ENCODE results near the gene CNNM1.
A peak's percentile ranks its signal among the peaks of the same experiment; 100 is the strongest.

Gene CNNM1

GRCh38 chr10:99435986-99436638, 107.0 kb downstream of the CNNM1 start:
- H3K79me2 ChIP-seq: peaks cover 11% of the 10 kb centered on the region
- H3K4me2 ChIP-seq (ENCODE audit: low read length): no peak overlapping the region
- no peak overlapping the region for H3K4me3 ChIP-seq (ENCODE audit: low read depth, low read length)
- TF ChIP-seq CTCF (IDR thresholded peaks at IDR 0.05): peak; percentile 59
- no peaks in the 10 kb centered on the region for H3K9me3 ChIP-seq (ENCODE audit: control insufficient read depth, low read length)
- no peak overlapping the region for H3K27ac ChIP-seq
- H3K36me3 ChIP-seq (ENCODE audit: control insufficient read depth, insufficient read depth, low read length): no peaks in the 10 kb centered on the region
- peaks cover 11% of the 10 kb centered on the region for H3K4me1 ChIP-seq
- H3K9ac ChIP-seq: no peak overlapping the region
- H2AFZ ChIP-seq: no peak overlapping the region
- no peaks in the 10 kb centered on the region for H3K27me3 ChIP-seq (ENCODE audit: control insufficient read depth, insufficient read depth, low read length)

GRCh38 chr10:99438890-99439289, 109.7 kb downstream of the CNNM1 start:
- H3K27ac ChIP-seq: no peak overlapping the region
- no peak overlapping the region for H3K9ac ChIP-seq
- no peaks in the 10 kb centered on the region for H3K9me3 ChIP-seq (ENCODE audit: control insufficient read depth, low read length)
- no peak for TF ChIP-seq CTCF (IDR thresholded peaks at IDR 0.05)
- H3K4me1 ChIP-seq: peaks cover 11% of the 10 kb centered on the region
- H3K4me3 ChIP-seq (ENCODE audit: low read depth, low read length): no peak overlapping the region
- H3K27me3 ChIP-seq (ENCODE audit: control insufficient read depth, insufficient read depth, low read length): no peaks in the 10 kb centered on the region
- H2AFZ ChIP-seq: no peak overlapping the region
- peaks cover 4% of the 10 kb centered on the region for H3K79me2 ChIP-seq
- no peaks in the 10 kb centered on the region for H3K36me3 ChIP-seq (ENCODE audit: control insufficient read depth, insufficient read depth, low read length)
- no peak overlapping the region for H3K4me2 ChIP-seq (ENCODE audit: low read length)

GRCh38 chr10:99442394-99442793, 113.2 kb downstream of the CNNM1 start:
- Histone ChIP-seq H3K79me2 (peaks cover 3% of the 10 kb centered on the region), H3K9ac (no peak overlapping the region), H3K27ac (no peak overlapping the region), H3K36me3 (ENCODE audit: control insufficient read depth, insufficient read depth, low read length) (no peaks in the 10 kb centered on the region), H3K27me3 (ENCODE audit: control insufficient read depth, insufficient read depth, low read length) (no peaks in the 10 kb centered on the region), H3K9me3 (ENCODE audit: control insufficient read depth, low read length) (no peaks in the 10 kb centered on the region), H3K4me3 (ENCODE audit: low read depth, low read length) (no peak overlapping the region), H3K4me1 (no peaks in the 10 kb centered on the region), H3K4me2 (ENCODE audit: low read length) (no peak overlapping the region), H2AFZ (no peak overlapping the region)
- no peak for TF ChIP-seq CTCF (IDR thresholded peaks at IDR 0.05)

- H3K9me3 ChIP-seq (ENCODE audit: control insufficient read depth, low read length): no peaks in the 10 kb centered on the region
- H3K9ac ChIP-seq: no peak overlapping the region
- H2AFZ ChIP-seq: no peak overlapping the region
- no peaks in the 10 kb centered on the region for H3K27me3 ChIP-seq (ENCODE audit: control insufficient read depth, insufficient read depth, low read length)
- H3K4me1 ChIP-seq: no peaks in the 10 kb centered on the region
- no peak overlapping the region for H3K27ac ChIP-seq
- H3K79me2 ChIP-seq: peaks cover 3% of the 10 kb centered on the region
- no peak overlapping the region for H3K4me3 ChIP-seq (ENCODE audit: low read depth, low read length)
- H3K36me3 ChIP-seq (ENCODE audit: control insufficient read depth, insufficient read depth, low read length): no peaks in the 10 kb centered on the region
- TF ChIP-seq CTCF (IDR thresholded peaks at IDR 0.05): no peak
- H3K4me2 ChIP-seq (ENCODE audit: low read length): no peak overlapping the region
Observed at GRCh38 chr10:99443500-99443899, 114.3 kb downstream of the CNNM1 start.
